Stimulated activated CD4-positive, alpha-beta T cell treated with anti-CD3 and anti-CD28 coated beads, Interleukin-15, amount 100 ng/mL, for 24 hours (primary cell): ENCODE results near the gene MTO1.
"Not testable (repeated sequence)": the region's sequence is repeated elsewhere in the genome, so short reads cannot be mapped to it uniquely, and the experiment has no call there.

ENCODE experiments used
- DNase-seq: peaks from one replicate; pipeline ENCODE4 v3.0.0-alpha.2; 2020

Gene MTO1

GRCh38 chr6:73505142-73505541 lies 43.6 kb downstream of the MTO1 start:
- DNase-seq = no peak

DNA sequence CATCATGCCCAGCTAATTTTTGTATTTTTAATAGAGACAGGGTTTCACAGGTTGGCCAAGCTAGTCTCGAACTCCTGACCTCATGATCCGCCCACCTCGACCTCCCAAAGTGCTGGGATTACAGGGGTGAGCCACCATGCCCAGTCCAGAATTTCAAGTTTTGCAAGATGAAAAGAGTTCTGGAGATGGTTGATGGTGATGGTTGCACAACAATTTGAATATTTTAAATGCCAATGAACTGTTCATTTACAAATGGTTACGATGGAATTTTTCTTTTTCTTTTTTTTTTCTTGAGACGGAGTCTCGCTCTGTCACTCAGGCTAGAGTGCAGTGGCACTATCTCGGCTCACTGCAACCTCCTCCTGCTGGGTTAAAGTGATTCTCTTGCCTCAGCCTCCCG lies 44.2 kb downstream of the MTO1 start:
- not testable (repeated sequence) for DNase-seq

GRCh38 chr6:73506246-73506645 lies 44.7 kb downstream of the MTO1 start:
- no peak for DNase-seq

- no peak for DNase-seq
Measured at GRCh38 chr6:73508776-73509175, 47.2 kb downstream of the MTO1 start.

- no peak for DNase-seq
Measured at GRCh38 chr6:73509851-73510250, 48.3 kb downstream of the MTO1 start.

- no peak for DNase-seq
Measured at GRCh38 chr6:73511796-73512195, 50.3 kb downstream of the MTO1 start.

DNA sequence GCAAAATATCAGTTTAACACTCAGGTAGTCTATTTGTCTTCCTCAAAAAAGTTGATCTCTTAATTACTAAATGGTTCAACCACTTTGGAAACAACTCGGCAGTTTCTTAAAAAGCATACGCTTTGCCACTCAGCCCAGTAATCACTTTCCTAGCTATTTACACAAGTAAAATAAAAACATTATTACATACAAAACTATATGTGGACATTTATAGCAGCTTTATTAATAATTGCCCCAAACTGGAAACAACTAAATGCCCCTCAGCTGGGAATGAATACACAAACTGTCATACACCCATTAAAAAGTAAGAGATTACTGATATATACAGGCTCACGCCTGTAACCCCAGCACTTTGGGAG lies 51.9 kb downstream of the MTO1 start:
- no peak for DNase-seq

DNA sequence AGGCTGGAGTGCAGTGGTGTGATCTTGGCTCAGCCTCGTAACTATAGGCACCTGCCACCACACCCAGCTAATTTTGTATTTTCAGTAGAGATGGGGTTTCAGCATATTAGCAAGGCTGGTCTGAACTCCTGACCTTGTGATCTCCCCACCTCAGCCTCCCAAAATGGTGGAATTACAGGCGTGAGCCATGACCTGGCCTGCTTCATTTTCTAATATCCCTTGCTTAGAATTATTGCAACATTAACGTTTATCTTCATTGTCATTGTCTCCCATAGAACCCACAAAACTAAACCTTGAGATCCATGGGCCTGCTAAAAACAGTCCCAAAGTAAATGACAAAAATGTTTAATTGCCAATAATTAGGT lies 53.2 kb downstream of the MTO1 start:
- peak; percentile 57 for DNase-seq

DNA sequence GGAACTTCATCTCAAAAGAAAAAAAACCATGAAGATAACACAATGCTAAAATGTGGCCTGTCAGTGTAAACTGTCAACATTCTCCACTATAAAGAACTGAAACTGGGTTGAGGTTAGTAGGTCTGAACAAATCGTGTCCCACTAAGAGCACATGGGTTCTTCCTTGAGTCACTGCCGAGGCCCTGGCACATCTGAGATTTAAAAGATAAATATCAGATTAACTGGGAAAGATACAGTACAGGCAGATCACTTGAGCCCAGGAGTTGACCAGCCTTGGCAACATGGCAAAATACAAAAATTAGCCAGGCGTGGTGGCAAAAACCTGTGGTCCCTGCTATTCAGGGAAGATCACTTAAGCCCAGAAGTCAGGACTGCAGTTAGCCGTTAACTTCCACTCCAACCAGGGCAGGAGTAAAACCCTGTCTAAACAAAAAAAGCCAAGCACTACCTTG lies 53.7 kb downstream of the MTO1 start:
- peak; percentile 50 for DNase-seq

GRCh38 chr6:73516514-73517489 lies 55.3 kb downstream of the MTO1 start:
- DNase-seq = no peak

- DNase-seq = not testable (repeated sequence)
Measured at GRCh38 chr6:73518100-73518981, 56.8 kb downstream of the MTO1 start.

- DNase-seq = not testable (repeated sequence)
Measured at GRCh38 chr6:73518982-73519881, 57.7 kb downstream of the MTO1 start.

DNA sequence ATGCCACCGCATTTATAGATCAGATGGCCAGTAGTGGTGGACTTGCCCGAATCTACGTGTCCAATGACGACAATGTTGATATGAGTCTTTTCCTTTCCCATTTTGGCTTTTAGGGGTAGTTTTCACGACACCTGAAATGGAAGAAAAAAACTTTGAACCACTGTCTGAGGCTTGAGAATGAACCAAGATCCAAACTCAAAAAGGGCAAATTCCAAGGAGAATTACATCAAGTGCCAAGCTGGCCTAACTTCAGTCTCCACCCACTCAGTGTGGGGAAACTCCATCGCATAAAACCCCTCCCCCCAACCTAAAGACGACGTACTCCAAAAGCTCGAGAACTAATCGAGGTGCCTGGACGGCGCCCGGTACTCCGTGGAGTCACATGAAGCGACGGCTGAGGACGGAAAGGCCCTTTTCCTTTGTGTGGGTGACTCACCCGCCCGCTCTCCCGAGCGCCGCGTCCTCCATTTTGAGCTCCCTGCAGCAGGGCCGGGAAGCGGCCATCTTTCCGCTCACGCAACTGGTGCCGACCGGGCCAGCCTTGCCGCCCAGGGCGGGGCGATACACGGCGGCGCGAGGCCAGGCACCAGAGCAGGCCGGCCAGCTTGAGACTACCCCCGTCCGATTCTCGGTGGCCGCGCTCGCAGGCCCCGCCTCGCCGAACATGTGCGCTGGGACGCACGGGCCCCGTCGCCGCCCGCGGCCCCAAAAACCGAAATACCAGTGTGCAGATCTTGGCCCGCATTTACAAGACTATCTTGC lies 58.6 kb downstream of the MTO1 start:
- peak; percentile 87 for DNase-seq

DNA sequence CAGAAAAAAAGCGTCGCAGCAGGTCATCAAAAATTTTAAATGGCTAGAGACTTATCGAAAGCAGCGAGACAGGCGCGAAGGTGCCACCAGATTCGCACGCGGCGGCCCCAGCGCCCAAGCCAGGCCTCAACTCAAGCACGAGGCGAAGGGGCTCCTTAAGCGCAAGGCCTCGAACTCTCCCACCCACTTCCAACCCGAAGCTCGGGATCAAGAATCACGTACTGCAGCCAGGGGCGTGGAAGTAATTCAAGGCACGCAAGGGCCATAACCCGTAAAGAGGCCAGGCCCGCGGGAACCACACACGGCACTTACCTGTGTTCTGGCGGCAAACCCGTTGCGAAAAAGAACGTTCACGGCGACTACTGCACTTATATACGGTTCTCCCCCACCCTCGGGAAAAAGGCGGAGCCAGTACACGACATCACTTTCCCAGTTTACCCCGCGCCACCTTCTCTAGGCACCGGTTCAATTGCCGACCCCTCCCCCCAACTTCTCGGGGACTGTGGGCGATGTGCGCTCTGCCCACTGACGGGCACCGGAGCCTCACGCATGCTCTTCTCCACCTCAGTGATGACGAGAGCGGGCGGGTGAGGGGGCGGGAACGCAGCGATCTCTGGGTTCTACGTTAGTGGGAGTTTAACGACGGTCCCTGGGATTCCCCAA lies 59.3 kb downstream of the MTO1 start, which contains the start of gene EEF1A1:
Gene EEF1A1, minus strand, starts transcription at position 345 of the 663 bp plus-strand sequence. CDS start 1,006 bp downstream, outside the sequence.
- DNase-seq = peak; percentile 100

DNA sequence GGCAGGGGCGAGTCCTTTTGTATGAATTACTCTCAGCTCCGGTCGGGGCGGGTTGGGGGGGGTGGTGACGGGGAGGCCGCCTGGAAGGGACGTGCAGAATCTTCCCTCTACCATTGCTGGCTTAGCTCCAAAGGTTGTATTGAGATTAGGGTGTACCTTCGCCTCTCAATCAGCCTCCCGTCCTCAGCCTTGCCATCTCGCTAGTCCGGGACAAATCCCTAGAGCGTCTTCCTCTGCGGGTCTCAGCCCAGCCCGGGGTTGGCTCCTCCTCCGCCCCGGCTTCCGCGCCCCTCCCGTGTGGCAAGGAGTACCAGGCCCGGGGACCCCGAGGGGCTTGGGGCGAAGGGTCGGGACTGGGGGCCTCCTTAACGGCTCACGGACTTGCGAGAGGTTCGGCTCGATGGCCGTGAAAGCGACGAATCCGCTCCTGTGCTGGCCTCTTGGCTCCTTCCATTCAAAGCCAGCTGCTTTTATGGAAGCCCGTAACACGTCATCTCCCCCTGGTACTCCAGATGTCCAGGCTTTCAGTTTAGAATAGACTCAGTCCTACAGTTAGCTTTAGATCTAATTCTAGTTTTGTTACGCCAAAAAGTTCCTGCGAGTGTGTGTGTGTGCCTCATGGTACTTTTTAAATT lies 59.9 kb downstream of the MTO1 start:
- DNase-seq = peak; percentile 83

- peak; percentile 85 for DNase-seq
Measured at GRCh38 chr6:73523434-73524123, 62.0 kb downstream of the MTO1 start.

DNA sequence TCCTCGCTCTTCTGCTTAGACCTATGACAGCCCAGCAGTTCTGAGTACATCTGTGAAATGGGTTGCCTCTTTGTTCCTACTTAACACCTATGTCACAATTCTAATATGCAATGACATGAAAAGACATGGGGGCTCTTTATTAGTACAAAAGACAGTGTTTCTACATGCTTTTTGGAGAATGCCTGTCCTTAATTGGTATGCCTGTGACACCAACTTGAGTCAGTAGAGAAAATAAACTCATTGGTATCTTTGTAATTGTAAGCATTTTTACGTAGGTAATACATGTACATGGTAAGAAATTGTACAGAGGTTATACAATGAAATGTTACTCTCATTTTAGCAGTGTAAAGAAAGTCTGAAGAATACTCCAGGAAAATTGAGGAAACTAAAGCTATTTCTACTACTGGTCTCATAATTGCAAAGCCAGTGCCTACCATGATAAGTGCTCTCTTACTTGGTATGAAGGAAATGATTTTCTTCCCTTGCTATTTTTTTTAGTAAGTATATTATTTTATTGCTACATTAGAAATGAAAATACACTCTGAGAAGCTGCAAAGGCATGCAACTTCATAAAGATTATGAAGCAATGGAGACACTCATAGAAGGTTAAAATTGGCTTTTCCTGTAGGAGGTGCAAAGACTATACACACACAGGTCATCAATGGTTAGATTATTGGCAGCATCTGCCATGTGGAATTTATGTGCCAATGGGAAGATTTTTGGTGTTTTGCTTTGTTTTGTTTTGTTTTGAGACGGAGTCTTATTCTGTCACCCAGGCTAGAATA lies 64.2 kb downstream of the MTO1 start:
- no peak for DNase-seq

- no peak for DNase-seq
Measured at GRCh38 chr6:73528897-73529296, 67.4 kb downstream of the MTO1 start.

DNA sequence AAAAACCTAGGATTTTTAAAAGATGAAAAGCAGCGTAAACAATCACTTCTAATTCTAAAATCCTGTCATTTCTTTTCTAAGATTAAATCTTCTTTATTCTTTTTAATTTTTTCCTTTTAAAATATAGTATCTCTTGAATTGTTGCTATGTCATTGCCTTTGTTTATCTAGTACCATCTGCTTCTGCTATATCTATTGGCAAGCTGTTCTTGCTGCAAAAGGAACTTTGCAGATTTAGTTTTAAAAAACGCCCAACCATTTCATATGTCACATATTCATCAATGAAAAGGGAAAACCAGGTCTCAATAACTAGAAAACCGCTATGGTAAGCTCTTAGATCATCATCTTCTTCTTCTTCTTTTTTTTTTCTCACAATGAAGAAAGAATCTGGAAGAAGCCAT lies 70.8 kb downstream of the MTO1 start:
- DNase-seq = no peak
